CD4-positive, alpha-beta T cell (primary cell): ENCODE data around the gene OR4D11. TPM values are rescaled to one million over a fixed set of nuclear protein-coding genes. Genes with fewer than 3 reads are reported as not detected.

Source experiments
- ATAC-seq: fragments of 200-7000 bp; cut with Tn5 transposase; one replicate; pipeline ENCODE4 v1.10.0; 2022; ENCODE audit warnings: mild to moderate bottlenecking; ENCODE audit not compliant: poor library complexity
- CTCF ChIA-PET: fragments of 350-600 bp; sonication (Branson Sonifier 250); formaldehyde crosslinking; loops from one replicate; lab custom pipeline; 2021; ENCODE audit warnings: antibody characterized with exemption, inconsistent platforms; lab: Charles Lee
- POLR2A ChIA-PET: fragments of 350-600 bp; sonication (Branson Sonifier 250); formaldehyde crosslinking; loops from one replicate; lab custom pipeline; 2021; ENCODE audit warnings: antibody characterized with exemption, inconsistent platforms; lab: Charles Lee
- DNase-seq, 14 experiments: peaks; one replicate each; pipeline ENCODE4 v3.0.0-alpha.2; 2013 to 2020; ENCODE audit warnings: mixed read lengths in 2 of 14
- H3K27ac ChIP-seq, 2 donors: one replicate each; pipeline versions ENCODE4 v1.5.1 to v1.7.0; 2013; ENCODE audit warnings: low read length in 2 of 2, low read depth in 1 of 2, mild to moderate bottlenecking in 1 of 2
- H3K27me3 ChIP-seq, 2 experiments: 1 replicate in 1 of 2; 2 replicates in 1 of 2; pipeline versions ENCODE4 v1.6.1 to v1.7.0; 2013; ENCODE audit warnings: low read length in 2 of 2, control low read depth in 1 of 2, mild to moderate bottlenecking in 1 of 2, moderate library complexity in 1 of 2; ENCODE audit not compliant: insufficient read depth in 2 of 2, control insufficient read depth in 1 of 2
- H3K36me3 ChIP-seq: one replicate; pipeline ENCODE4 v1.6.1; 2013; ENCODE audit warnings: low read length, control low read depth; ENCODE audit not compliant: insufficient read depth
- H3K4me1 ChIP-seq: one replicate; pipeline ENCODE4 v1.6.1; 2013; ENCODE audit warnings: low read length, control low read depth; ENCODE audit not compliant: insufficient read depth
- H3K4me3 ChIP-seq: one replicate; pipeline ENCODE4 v1.5.1; 2013; ENCODE audit warnings: mild to moderate bottlenecking, low read length, moderate library complexity
- H3K9me3 ChIP-seq, 2 experiments: 1 replicate in 1 of 2; 2 replicates in 1 of 2; pipeline versions ENCODE4 v1.6.1 to v1.7.0; 2013; ENCODE audit warnings: low read length in 2 of 2, mild to moderate bottlenecking in 2 of 2, control low read depth in 1 of 2, moderate library complexity in 1 of 2; ENCODE audit not compliant: control insufficient read depth in 1 of 2, insufficient read depth in 1 of 2
- H3K27ac Mint-ChIP-seq: one replicate; pipeline ENCODE4 v1.8.0; 2020; ENCODE audit warnings: mixed read lengths
- H3K27me3 Mint-ChIP-seq: one replicate; pipeline ENCODE4 v1.8.0; 2021; ENCODE audit warnings: mixed read lengths
- H3K36me3 Mint-ChIP-seq: one replicate; pipeline ENCODE4 v1.8.0; 2021; ENCODE audit warnings: low read depth, mixed read lengths
- H3K4me1 Mint-ChIP-seq: one replicate; pipeline ENCODE4 v1.8.0; 2021; ENCODE audit warnings: low read depth, mixed read lengths
- H3K4me3 Mint-ChIP-seq: one replicate; pipeline ENCODE4 v1.8.0; 2020; ENCODE audit warnings: mild to moderate bottlenecking, mixed read lengths
- H3K9me3 Mint-ChIP-seq: one replicate; pipeline ENCODE4 v1.8.0; 2020; ENCODE audit warnings: mixed read lengths
- CTCF ChIP-seq: fragments of 200-600 bp; IDR thresholded peaks from one replicate; pipeline ENCODE4 v1.8.0; 2022; ENCODE audit warnings: antibody characterized with exemption, mild to moderate bottlenecking
- intact Hi-C, 2 experiments: fragments of 100-400 bp; cut with DNase I in 1 of 2; cut with micrococcal nuclease in 1 of 2; formaldehyde crosslinking; loops; one replicate each; pipeline versions ENCODE4 v1.15.1 to v1.9.0; 2023 to 2025; cut with DNase I, micrococcal nuclease
- total RNA-seq, 174 experiments: library from RNA in 2 of 174; stranded (reverse) in 2 of 174; gene quantifications; one replicate each; pipeline ENCODE4 v1.2.3 and lab custom pipeline; 2021 to 2026

The OR4D11 gene
- total RNA-seq, 2 experiments from 2014 or later: not detected

- no peak for TF ChIP-seq CTCF
- no peak for DNase-seq
- Histone ChIP-seq H3K9me3 (no peaks in the 10 kb centered on the region), H3K36me3 (no peaks in the 10 kb centered on the region), H3K4me1 (no peaks in the 10 kb centered on the region), H3K27me3 (no peaks in the 10 kb centered on the region), H3K27ac (no peak overlapping the region), H3K4me3 (no peak overlapping the region)
- Mint-ChIP-seq H3K4me3 (no peak overlapping the region), H3K27me3 (peaks cover 5% of the 10 kb centered on the region), H3K4me1 (no peaks in the 10 kb centered on the region), H3K36me3 (no peaks in the 10 kb centered on the region), H3K9me3 (no peaks in the 10 kb centered on the region), H3K27ac (no peak overlapping the region)
- intact Hi-C loops: no loop called here
- CTCF ChIA-PET: no interaction called here
- POLR2A ChIA-PET: interaction anchor here (0.5 kb wide), 1 partner anchor 13 kb away, joined by 3 read pairs; no protein-coding TSS in a partner anchor
- ATAC-seq: no peak
Measured at GRCh38 chr11:59523541-59523940, 20.2 kb downstream of the OR4D11 start.

GRCh38 chr11:59528711-59529110 lies 25.3 kb downstream of the OR4D11 start:
- H3K27ac ChIP-seq: no peak overlapping the region
- H3K4me1 ChIP-seq: no peaks in the 10 kb centered on the region
- ATAC-seq: no peak
- H3K36me3 ChIP-seq: no peaks in the 10 kb centered on the region
- Mint-ChIP-seq H3K4me3 (no peak overlapping the region), H3K4me1 (no peaks in the 10 kb centered on the region), H3K36me3 (no peaks in the 10 kb centered on the region), H3K27me3 (peaks cover 5% of the 10 kb centered on the region), H3K9me3 (no peaks in the 10 kb centered on the region), H3K27ac (no peak overlapping the region)
- POLR2A ChIA-PET: no interaction called here
- H3K4me3 ChIP-seq: no peak overlapping the region
- DNase-seq: no peak
- CTCF ChIA-PET: no interaction called here
- no peaks in the 10 kb centered on the region for H3K27me3 ChIP-seq
- H3K9me3 ChIP-seq: no peaks in the 10 kb centered on the region
- TF ChIP-seq CTCF: no peak
- intact Hi-C loops: no loop called here

- no peak overlapping the region for H3K4me3 ChIP-seq
- Mint-ChIP-seq H3K4me1 (peaks cover 7% of the 10 kb centered on the region), H3K4me3 (no peak overlapping the region), H3K36me3 (no peaks in the 10 kb centered on the region), H3K27me3 (no peaks in the 10 kb centered on the region), H3K9me3 (no peaks in the 10 kb centered on the region), H3K27ac (no peak overlapping the region)
- H3K9me3 ChIP-seq: no peaks in the 10 kb centered on the region
- no peak for DNase-seq
- no peak for ATAC-seq
- intact Hi-C loops: no loop called here
- CTCF ChIA-PET: no interaction called here
- H3K27me3 ChIP-seq: no peaks in the 10 kb centered on the region
- H3K27ac ChIP-seq: no peak overlapping the region
- POLR2A ChIA-PET: no interaction called here
- no peaks in the 10 kb centered on the region for H3K36me3 ChIP-seq
- H3K4me1 ChIP-seq: peaks cover 6% of the 10 kb centered on the region
- TF ChIP-seq CTCF: no peak
Measured at GRCh38 chr11:59532620-59533019, 29.2 kb downstream of the OR4D11 start.
